Stimulated activated CD8-positive, alpha-beta memory T cell treated with anti-CD3 and anti-CD28 coated beads, Interleukin-7, amount 100 ng/mL, for 48 hours (primary cell): ENCODE results near the gene CTPS1.

Experiments used
- DNase-seq, 2 donors: peaks; one replicate each; pipeline ENCODE4 v3.0.0-alpha.2; 2020; ENCODE audit warnings: low read depth in 1 of 2; ENCODE audit errors: extremely low read depth in 1 of 2

Gene CTPS1

DNA sequence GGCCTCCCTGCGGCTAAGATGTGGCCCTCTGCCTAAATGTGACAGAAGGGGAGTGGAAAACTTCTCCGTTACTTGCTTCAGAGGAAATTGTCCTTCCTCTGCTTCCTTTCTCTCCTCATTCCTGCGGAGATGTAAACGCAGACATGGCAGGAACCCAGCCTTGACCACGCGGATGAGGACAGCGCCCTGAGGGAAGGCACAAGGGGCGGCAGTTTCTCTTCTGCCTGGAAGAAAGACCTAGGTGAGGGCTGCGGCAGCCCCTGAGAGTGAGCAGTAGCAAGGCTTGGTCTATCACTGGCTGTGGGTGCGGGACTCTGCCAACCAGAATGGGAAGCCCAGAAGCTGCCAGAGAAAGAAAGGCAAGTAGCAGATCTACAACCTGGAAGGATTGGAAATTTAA, 14.0 kb upstream of the CTPS1 start:
- DNase-seq = no peak

DNA sequence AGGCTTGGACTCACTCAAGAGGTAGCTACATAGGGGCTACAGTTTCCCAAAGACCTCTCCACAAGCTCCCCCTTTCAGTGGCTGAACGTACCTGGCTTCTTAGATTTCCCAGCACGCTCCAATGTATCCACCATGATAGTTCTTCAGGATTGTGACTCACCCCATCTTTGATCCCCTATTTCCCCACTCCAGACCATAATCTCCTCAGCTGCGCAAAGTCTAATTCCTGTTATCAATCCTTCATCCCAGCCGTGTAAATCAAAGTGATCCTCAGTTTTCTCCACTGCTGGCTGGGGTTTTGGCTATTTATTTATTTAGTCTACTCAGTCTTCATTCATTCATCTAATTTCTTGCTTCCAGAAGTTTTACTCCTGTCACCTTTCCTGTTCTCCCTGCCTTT, 13.1 kb upstream of the CTPS1 start:
- no peak for DNase-seq

DNA sequence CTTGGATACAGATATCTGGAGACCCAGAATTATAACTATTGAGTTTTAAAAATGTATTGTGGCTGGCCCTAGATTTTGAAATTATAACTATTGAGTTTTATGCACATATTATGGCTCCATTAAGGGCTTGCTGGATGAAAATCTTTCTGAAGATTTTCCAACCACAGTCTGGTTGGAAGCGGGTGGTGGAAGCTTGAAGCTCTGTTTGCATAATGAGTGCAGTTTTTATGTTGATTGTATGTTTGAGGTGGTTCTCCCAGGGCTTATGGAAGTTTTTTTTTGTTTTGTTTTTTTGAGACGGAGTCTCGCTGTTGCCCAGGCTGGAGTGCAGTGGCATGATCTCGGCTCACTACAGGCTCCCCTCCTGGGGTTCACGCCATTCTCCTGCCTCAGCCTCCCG, 10.1 kb upstream of the CTPS1 start:
- DNase-seq = no peak

DNA sequence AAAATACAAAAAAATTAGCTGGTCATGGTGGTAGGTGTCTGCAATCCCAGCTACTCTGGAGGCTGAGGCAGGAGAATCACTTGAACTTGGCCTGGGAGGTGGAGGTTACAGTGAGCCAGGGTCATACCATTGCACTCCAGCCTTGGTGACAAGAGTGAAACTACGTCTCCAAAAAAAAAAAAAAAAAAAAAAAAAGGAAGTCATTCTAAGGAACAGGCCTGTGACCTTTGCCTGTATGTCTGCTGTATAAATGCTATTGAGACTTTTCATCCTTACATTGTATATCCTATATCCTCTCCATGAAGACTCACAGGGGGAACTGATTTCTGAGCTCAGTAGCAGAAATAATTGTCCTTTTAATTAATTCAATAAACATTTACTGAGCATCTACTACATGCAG, 7.5 kb upstream of the CTPS1 start:
- DNase-seq = no peak

DNA sequence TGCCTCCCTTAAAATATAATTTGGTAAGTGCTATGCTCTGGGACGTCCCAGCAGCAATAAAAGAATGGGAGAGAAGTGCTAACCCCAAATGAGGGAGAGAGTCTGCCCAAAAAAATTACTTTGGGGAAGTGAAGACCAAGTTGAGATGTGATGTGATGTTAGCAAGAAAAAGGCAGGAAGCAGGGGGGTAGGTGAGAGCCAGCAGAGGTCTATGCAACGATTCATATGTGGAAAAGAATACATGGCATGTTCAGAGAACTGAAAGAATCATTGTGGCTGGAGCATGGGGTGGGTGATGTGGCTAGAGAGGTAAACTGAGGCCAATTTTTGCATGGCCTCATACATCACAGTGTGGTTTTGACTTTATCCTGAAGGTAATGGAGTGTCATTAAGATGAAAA, 5.6 kb upstream of the CTPS1 start:
- DNase-seq = no peak

DNA sequence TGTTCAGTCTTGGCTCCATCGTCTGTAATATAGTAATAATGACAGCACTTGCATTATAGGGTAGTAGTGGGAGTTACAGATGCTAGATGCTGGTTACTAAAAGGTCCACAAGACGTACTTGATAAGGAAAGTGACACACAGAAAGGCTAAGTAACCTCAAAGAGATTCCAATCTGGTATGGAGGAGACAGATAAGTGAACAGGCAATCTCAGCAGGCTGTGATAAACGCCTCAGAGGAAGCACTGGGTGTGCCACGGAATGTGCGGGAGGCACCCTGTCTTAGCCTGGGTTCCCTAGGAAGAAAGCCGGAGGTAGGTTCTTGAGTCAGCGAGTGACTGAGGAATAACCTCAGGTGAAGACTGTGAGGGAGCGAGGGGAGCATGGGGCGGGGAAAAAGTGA, 4.6 kb upstream of the CTPS1 start:
- DNase-seq = no peak

DNA sequence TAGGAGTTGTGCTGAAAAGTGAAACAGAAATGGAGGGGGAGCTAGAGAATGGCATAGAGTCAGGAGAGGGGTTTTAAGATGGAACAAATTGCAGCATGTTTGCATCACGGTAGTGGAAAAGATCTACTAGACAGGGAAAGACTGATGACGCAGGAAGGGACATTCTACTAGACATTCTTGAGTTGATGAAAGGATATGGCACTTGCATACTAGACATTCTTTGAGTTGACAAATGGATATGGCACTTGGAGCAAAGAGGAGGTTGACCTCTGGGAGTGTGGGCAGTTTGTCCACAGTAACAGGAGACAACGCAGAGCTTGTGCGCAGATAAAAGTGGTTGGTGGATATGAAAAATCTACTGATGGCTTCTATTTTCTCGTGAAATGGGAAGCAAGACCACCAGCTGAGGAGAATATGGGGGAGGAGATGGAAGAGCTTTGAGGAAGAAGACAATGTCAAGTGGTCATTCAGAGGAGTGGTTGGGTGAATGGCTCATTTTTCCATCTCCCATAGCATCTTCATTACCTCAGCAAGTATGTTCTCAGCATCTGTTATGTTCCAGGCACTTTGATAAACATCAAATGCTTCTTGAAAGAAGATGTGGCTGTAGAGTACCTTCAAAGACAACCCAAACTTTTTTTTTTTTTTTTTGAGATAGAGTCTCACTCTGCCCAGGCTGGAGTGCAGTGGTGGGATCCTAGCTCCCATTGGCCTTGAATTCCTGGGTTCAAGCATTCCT, 2.4 kb upstream of the CTPS1 start:
- DNase-seq = no peak

DNA sequence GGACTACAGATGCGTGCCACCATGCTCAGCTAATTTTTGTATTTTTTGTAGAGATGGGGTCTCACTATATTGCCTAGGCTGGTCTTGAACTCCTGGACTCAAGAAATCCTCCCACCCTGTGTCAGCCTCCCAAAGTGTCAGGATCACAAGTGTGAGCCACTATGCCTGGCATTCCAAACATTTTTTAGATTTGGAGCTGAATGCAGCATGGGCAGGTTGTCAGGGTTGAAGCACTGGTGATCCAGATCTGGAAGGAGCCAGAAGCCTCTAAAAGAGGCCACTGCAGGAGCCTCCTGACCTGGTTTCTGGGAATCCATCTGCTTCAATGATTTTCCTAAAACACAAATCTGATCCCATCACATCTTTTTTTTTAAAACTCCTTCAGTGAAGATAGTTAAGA, 1.8 kb upstream of the CTPS1 start:
- no peak for DNase-seq

DNA sequence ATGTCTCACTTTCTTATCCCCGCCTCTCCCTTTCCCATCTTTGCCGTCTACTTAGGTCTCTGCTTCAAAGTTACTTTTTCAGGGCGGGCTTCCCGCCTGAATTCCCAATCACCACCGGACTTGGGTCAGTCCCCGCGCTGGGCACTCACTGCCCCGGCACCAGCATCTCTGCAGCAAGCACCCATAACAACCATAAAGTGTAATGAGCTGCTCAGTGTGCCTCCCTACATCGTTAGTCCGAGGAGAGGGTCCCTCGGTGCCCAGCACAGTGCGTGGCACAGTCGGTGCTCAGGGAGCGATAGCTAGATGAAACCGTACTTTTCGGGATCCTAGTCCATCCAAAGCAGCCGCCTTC, 633 bp upstream of the CTPS1 start:
- no peak for DNase-seq

DNA sequence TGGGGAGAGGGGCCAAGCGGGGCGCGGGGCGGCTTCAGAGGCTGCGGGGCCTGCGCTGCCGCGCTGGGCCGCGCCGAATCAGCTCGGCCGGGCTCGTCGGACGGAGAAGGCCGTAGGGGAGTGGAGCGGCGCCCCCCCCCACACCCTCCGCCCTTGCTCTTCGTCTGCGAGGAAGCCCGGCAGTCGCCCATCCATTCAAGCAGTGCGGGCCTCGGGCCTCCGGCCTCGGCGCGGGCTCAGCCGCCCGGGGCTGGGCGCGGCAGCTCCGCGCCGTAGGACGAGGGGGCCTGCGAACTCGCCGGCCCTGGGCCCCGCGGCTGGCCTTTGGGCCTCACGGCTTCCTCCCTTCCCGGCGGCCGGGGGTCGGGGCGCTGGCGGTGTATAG, 564 bp downstream of the CTPS1 start:
- DNase-seq = no peak

DNA sequence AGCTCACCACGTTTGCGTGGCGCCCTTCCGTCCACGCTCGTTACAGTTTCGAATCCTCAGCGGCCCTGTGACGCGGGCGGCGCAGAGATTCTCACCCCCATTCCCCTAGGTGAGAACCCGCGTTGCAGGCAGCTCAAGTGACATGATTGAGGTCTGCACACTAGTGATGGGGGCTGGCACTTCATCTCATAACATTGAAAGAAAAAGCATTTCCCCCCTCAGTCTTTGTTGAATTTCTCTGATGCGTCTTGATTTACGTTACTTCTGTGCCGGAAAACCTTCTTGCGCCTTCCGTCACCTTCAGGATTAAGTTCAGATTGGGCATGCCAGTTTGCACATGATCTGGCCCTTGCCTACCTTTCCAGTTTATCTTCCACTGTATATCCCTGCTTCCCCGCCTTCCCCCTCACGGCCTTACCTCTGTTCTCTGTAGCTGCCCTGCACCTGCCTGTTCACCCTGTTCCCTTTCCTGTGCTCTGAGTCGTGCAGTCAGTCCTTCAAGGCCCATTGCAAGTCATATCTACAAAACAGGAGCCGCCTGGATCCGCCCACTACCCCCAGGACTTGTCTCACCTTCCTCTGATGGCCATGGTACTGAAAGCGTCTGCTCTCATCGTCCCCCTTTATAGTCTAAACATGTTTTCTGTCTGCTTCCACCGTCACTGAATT, 1.1 kb downstream of the CTPS1 start:
- peak in 1 of 2 donors; percentile 52 for DNase-seq

DNA sequence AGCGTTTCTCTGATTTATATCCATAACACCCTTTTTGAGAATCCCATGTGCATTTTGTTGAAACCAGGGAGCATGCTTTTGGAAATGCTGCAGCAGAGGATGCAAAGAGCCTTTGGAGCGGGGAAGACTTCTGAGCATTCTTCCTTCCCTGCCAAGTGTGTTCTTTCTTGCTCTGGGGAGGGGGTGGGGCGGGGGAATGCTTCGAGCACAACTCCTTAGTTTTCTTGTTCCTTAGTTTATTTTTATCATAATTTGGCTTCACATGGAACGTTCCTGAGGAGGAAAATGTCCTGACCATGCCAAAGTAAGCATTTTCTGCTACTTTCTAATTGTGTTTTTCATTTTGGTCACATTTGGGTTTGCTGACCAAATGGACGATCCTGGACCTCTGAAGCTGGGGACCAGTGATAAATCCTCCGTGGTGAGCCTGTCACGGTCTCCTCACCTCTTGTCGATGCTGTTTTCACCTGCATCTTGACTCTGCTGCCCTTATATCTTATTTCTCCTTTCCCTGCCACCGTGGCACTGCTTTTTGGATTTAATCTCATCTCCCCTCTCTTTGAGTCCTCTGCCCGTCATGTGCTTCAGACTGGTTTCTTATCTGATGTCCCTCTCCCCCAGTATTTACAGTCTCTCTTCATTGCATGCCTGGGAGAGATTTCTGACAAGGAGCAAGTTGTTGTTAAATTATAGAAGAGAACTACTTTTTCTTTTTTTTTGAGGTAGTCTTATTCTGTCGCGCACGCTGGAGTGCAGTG, 2.4 kb downstream of the CTPS1 start:
- DNase-seq = no peak

DNA sequence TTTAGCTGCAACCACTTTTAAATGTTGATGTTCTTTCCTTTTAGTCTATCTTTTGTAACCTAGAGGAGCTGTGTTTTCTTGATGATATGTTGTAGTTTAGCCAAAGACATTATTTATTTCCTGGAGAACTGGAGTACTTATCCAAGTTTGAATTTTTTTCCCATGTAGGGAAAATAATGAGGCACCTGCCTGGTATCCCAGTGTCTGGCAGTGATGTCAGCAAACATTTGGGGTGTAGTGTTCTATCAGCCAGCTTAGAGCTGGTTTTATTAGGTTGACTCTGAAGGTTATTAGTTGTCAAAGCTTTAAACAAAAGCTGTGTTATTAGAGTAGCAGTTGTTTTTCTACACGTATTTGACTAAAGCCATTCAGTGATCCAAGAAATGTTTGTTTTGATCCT, 3.2 kb downstream of the CTPS1 start:
- DNase-seq = no peak

DNA sequence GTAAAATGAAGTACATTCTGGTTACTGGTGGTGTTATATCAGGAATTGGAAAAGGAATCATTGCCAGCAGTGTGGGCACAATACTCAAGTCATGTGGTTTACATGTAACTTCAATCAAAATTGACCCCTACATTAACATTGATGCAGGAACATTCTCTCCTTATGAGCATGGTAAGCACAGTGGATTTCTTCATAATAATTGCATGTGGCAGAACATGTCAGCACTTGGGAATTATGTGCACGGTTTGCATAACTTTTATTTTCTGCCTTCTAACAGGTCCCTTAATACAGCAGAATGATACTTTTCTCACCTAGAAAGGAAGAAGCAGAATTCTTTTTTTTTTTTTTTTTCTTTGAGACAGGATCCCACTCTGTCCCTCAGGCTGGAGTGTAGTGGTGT, 3.8 kb downstream of the CTPS1 start:
- DNase-seq = no peak

DNA sequence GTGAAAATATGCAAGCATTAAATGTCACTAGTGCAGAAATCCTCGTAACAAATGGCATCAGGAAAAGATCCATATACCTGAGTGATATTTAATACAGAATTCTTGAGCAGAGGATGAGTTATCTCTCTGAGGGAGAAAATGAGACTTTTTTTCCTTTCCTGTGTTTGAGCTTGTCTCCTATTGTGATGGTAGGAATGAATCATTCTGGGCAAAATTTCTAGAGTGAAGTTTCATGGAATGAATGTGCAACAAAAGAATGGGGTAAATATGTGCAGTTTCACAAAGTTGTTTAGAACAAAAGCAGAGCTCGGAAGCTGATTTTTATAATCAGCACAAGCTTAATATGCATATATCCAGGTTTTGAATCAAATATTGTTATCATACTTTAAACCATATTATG, 4.6 kb downstream of the CTPS1 start:
- no peak for DNase-seq

DNA sequence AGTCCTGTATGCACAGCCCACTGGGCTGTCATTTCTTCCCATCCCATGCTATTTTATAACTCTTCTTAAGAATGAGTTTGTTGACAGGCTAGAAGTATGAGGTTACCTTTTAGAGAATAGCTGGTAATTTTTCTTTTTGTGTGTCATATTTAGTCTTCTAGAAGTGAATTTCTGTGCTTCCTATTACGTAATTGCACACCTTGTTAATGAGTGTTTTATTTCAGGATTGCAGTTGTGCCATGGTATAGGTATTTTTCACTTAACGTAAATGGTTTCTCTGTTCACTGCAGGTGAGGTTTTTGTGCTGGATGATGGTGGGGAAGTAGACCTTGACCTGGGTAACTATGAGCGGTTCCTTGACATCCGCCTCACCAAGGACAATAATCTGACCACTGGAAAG, 5.0 kb downstream of the CTPS1 start:
- no peak for DNase-seq

DNA sequence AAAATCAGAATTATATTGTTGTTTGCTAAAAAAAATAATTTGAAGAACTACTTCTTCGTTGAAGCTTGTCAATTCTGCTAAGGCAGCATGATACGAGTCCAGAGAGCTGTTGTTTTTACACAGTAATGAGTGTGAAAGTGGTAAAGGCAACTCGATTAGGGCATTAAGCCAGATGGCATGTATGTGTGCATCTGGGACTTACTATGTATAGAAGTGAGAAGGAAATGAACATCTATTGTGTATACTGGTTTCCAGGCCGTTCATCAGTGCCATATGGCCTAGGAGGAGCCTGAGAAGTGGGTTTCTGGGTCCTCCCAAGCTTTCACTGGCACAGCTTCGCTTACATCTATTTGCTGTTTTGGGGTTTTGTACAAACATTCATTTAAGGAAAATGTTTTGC, 5.7 kb downstream of the CTPS1 start:
- no peak for DNase-seq

DNA sequence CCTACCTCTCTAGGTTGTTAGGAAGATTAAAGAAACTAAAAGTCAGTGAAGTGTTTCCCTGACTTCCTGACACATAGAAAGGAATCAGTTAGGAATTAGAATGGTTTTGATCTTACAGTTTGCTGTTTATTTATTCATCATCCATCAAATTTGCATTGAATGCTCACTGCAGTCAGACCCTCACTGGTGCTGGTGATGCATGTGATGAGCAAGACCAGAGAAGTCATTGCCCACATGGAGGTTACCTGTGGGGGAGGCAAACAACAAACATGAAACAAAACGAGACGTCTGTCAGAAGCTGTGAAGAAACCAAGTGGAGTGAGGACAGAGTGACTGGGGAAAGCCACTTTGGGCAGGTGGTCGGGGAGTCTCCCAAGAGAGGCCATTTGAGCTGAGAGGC, 6.4 kb downstream of the CTPS1 start:
- no peak for DNase-seq

DNA sequence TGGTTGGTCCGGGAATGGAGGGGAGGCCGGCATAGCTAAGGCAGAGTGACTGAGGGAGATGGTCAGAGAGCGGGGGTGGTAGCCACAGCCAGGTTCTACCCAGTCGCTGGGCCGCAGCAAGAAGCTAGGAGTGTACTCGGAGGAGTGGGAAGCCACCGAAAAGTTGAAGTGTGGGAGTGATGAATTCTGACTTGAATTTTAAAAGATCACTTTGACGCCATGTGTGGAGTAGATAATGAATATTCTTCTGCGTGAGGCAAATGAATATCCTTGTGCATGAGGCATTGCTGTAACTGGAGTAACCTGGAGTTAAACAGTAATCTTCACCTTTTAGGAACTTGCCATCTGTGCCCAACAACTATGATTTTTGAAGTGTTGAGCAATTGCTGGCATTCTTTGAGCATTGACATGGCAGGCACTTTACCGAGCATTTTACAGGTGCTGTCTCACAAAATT, 6.9 kb downstream of the CTPS1 start:
- no peak for DNase-seq

DNA sequence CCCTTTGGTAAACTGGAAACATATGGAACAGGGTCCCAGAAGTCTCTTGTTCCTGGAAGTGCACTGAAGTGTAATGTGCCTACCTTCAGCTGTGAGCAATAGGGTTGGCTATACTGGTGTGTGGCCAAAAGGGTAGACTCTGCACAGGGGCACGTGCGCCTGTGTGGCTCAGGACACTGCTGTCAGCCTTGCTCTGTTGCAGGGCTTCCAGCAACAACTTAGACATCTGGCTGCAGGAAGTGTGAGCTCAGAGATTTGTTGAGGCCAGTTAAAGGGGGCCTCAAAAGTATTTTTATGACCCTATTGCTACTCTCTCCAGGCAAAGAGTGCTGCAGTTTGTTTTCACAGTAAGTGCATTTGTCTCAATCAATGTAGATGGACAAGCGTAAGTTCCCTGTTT, 7.5 kb downstream of the CTPS1 start:
- no peak for DNase-seq

DNA sequence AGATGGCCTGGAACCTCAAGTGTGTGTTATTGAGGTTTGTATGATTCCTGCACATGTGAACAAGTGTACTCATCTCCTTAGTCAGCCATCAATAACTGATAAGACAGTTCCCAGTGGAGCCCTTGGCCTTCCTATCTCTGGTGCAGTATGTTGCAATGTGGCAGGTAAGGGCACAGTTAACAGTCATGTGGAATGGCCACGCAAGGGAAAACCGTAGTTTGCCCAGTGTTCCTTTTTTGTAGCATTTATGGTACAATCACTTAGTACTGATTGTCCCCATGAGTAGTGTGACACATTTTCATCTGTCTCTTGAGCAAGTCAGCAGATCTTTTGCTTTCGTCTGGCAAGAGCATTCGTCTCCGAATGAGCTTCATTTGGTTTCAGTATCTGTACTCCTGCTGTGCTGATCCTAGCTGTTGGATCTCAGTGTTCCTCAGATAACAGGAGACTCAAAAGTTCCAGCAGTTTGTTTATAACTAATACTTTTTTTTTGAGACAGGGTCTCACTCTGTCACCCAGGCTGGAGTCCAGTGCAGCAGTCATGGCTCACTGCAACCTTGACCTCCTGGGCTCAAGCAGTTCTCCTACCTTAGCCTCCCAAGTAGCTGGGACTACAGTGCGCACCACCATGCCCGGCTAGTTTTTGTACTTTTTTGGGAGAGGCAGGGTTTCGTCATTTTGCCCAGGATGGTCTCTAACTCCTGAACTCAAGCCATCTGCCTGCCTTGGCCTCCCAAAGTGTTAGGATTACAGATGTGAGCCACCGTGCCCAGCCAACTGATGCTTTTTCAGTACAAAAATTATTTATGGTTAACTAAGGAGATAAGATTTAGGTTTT, 8.2 kb downstream of the CTPS1 start:
- DNase-seq = no peak
